Common myeloid progenitor, CD34-positive (primary cell): ENCODE data around the gene RELCH.

Experiments used
- CTCF ChIA-PET: fragments of 350-600 bp; sonication (Branson Sonifier 250); formaldehyde crosslinking; loops from one replicate; lab custom pipeline; 2021; ENCODE audit warnings: antibody characterized with exemption; lab: Charles Lee
- POLR2A ChIA-PET: fragments of 350-600 bp; sonication (Branson Sonifier 250); formaldehyde crosslinking; loops from one replicate; lab custom pipeline; 2021; ENCODE audit warnings: antibody characterized with exemption; lab: Charles Lee
- DNase-seq, 3 donors: peaks; one replicate each; pipeline versions ENCODE4 v3.0.0 to v3.0.0-alpha.2; 2013
- H3K27ac ChIP-seq, 2 experiments: 1 replicate in 1 of 2; 2 replicates in 1 of 2; pipeline ENCODE4 v1.7.0; 2013; ENCODE audit warnings: inconsistent platforms in 2 of 2, low read length in 2 of 2, mild to moderate bottlenecking in 2 of 2, low read depth in 1 of 2, moderate library complexity in 1 of 2; ENCODE audit not compliant: severe bottlenecking in 2 of 2, insufficient read depth in 1 of 2, poor library complexity in 1 of 2
- H3K27me3 ChIP-seq, 5 experiments: replicated peaks in 2 of 5; 1 replicate in 3 of 5; 2 replicates in 2 of 5; pipeline versions ENCODE4 v1.6.1 to v1.7.0; 2013; ENCODE audit warnings: low read length in 4 of 5, mild to moderate bottlenecking in 2 of 5, moderate library complexity in 2 of 5, inconsistent platforms in 1 of 5; ENCODE audit not compliant: insufficient read depth in 5 of 5, control insufficient read depth in 4 of 5
- H3K36me3 ChIP-seq, 4 experiments: 1 replicate in 2 of 4; 2 replicates in 2 of 4; pipeline versions ENCODE4 v1.6.1 to v1.7.0; 2013; ENCODE audit warnings: low read length in 3 of 4, control low read depth in 1 of 4, mild to moderate bottlenecking in 1 of 4; ENCODE audit not compliant: control insufficient read depth in 4 of 4, insufficient read depth in 4 of 4
- H3K4me1 ChIP-seq, 4 experiments: 1 replicate in 3 of 4; 2 replicates in 1 of 4; pipeline versions ENCODE4 v1.6.1 to v1.7.1; 2013; ENCODE audit warnings: low read length in 3 of 4, mild to moderate bottlenecking in 3 of 4, control low read depth in 1 of 4, inconsistent platforms in 1 of 4, moderate library complexity in 1 of 4; ENCODE audit not compliant: control insufficient read depth in 4 of 4, insufficient read depth in 4 of 4; ENCODE audit errors: control extremely low read depth in 1 of 4
- H3K4me3 ChIP-seq, 7 experiments: 1 replicate in 4 of 7; 2 replicates in 3 of 7; pipeline versions ENCODE4 v1.5.1 to v1.7.0; 2013; ENCODE audit warnings: mild to moderate bottlenecking in 7 of 7, low read length in 6 of 7, moderate library complexity in 6 of 7, inconsistent platforms in 2 of 7, low read depth in 2 of 7, control low read depth in 1 of 7; ENCODE audit not compliant: insufficient read depth in 4 of 7, control insufficient read depth in 1 of 7; ENCODE audit errors: extremely low read depth in 1 of 7
- H3K9me3 ChIP-seq, 5 experiments: 1 replicate in 4 of 5; 2 replicates in 1 of 5; pipeline versions ENCODE4 v1.6.1 to v1.7.1; 2013; ENCODE audit warnings: low read length in 4 of 5, mild to moderate bottlenecking in 2 of 5, inconsistent platforms in 1 of 5, low read depth in 1 of 5, moderate library complexity in 1 of 5; ENCODE audit not compliant: control insufficient read depth in 4 of 5, insufficient read depth in 2 of 5; ENCODE audit errors: control extremely low read depth in 1 of 5
- WGBS: methylation state at CpG from one replicate; pipeline ENCODE4 v1.1.5; 2013; ENCODE audit not compliant: insufficient coverage; 5-methylcytosine and 5-hydroxymethylcytosine counted together

RELCH gene

DNA sequence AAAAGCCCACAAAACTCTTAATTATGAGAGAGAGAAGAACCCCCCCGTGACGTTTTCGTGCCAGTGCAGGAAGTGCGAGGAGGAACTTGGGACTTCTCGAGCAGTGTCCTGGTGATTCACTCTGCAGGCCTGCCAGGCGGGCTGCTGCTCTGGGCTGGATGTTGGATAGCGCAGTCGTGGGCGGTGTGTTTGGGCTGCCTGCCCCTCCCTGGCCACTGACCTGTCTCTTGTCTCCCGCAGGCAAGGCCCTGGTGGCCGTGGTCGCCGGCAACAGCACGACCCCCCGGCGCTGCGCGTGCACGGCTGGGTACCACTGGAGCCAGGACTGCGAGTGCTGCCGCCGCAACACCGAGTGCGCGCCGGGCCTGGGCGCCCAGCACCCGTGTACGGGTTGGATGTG, 167.1 kb downstream of the RELCH start:
- no peak for DNase-seq
- peaks cover 0 to 6% (median 0%) of the 10 kb centered on the region in 4 experiments for H3K36me3 ChIP-seq
- no peaks in the 10 kb centered on the region for H3K4me1 ChIP-seq
- CTCF ChIA-PET: no interaction called here
- POLR2A ChIA-PET: no interaction called here
- no peak overlapping the region for H3K4me3 ChIP-seq
- no peak overlapping the region for H3K27ac ChIP-seq
- WGBS: 90% methylated on average over 29 of the region's 29 CpGs
- H3K27me3 ChIP-seq: no peaks in the 10 kb centered on the region
- no peaks in the 10 kb centered on the region for H3K9me3 ChIP-seq

DNA sequence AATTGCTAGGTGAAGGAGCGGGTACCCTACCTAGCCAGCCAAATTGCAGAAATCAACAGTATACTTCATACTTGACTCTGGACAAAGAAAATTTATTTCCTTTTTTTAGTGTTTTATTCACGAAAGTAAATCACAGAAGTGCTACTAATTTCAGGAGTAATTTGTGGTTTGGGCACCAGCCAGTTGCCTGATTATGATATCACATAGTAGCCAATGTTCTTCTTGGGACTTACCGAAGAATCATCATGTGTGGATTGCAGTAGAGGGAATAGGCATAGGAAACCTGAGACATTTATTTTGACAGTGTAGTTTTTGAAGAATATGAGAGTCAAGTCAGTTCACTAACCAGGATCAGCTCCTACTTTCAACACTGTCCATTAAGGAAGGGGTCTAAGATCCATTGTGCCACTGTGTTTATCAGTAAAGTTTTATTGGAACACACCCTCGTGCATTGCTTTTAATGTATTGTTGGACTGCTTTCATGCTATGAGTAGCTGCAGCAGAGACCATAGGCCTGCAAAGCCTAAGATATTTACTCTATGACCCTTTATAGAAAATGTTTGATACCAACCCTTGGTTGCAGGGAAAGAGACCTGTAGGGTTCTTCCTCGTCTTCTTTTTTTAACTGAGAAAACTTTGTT, 170.1 kb downstream of the RELCH start:
- Histone ChIP-seq H3K36me3 (peaks cover 0 to 6% (median 0%) of the 10 kb centered on the region in 4 experiments), H3K4me3 (no peak overlapping the region), H3K27me3 (no peaks in the 10 kb centered on the region), H3K27ac (no peak overlapping the region), H3K4me1 (peaks cover 0 to 3% (median 0%) of the 10 kb centered on the region in 4 experiments), H3K9me3 (no peaks in the 10 kb centered on the region)
- ChIA-PET POLR2A (no interaction called here), CTCF (interaction anchor here (1.4 kb wide), 1 partner anchor 18 kb away, joined by 4 read pairs; no protein-coding TSS in a partner anchor)
- DNase-seq: no peak
- WGBS: 100% methylated on average over 2 of the region's 5 CpGs
